B cell (primary cell): ENCODE data around the gene RHOA.

Experiments used
- EZH2 ChIP-seq: IDR thresholded peaks from 2 replicates; pipeline ENCODE4 v1.6.1; 2012; ENCODE audit warnings: borderline replicate concordance, low read depth, mild to moderate bottlenecking, moderate library complexity, low read length; ENCODE audit not compliant: insufficient read depth, poor library complexity, severe bottlenecking
- TF ChIP-seq, protein P1 (sequence below): fragments of 200-600 bp; IDR thresholded peaks from one replicate; pipeline ENCODE4 v1.8.0; 2022; ENCODE audit warnings: antibody characterized with exemption, mild to moderate bottlenecking

DNA sequence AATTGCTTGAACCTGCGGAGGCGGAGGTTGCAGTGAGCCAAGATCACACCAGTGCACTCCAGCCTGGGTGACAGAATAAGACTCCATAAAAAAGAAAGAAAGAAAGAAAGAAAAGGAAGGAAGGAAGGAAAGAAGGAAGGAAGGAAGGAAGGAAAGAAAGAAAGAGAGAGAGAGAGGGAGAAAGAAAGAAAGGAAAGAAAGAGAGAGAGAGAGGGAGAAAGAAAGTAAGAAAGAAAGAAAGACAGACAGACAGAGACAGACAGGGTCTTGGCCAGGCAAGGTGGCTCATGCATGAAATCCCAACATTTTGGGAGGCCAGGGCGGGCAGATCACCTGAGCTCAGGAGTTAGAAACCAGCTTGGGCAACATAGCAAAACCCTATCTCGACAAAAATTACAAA lies 41.8 kb upstream of the RHOA start:
- TF ChIP-seq, protein P1, sequence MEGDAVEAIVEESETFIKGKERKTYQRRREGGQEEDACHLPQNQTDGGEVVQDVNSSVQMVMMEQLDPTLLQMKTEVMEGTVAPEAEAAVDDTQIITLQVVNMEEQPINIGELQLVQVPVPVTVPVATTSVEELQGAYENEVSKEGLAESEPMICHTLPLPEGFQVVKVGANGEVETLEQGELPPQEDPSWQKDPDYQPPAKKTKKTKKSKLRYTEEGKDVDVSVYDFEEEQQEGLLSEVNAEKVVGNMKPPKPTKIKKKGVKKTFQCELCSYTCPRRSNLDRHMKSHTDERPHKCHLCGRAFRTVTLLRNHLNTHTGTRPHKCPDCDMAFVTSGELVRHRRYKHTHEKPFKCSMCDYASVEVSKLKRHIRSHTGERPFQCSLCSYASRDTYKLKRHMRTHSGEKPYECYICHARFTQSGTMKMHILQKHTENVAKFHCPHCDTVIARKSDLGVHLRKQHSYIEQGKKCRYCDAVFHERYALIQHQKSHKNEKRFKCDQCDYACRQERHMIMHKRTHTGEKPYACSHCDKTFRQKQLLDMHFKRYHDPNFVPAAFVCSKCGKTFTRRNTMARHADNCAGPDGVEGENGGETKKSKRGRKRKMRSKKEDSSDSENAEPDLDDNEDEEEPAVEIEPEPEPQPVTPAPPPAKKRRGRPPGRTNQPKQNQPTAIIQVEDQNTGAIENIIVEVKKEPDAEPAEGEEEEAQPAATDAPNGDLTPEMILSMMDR: no peak
- no peak for TF ChIP-seq EZH2
